OCI-LY3 (cell line): Measurements from ENCODE around the gene ABLIM2.

Experiments
- H2AFZ ChIP-seq: fragments of 200-600, 300-600 bp; shearing (Covaris generic); 2 replicates; pipeline ENCODE4 v1.6.0; 2014; ENCODE audit warnings: antibody characterized with exemption, low read depth, low read length
- H3K27ac ChIP-seq: fragments of 200-600, 300-600 bp; sonication (generic); 2 replicates; pipeline ENCODE4 v1.5.1; 2014; ENCODE audit warnings: mild to moderate bottlenecking, low read length, moderate library complexity, mixed read lengths
- H3K27me3 ChIP-seq: fragments of 200-600, 300-600 bp; sonication (generic); 2 replicates; pipeline ENCODE4 v1.6.1; 2014; ENCODE audit warnings: low read depth, low read length, mixed read lengths
- H3K36me3 ChIP-seq: fragments of 200-600, 300-600 bp; sonication (generic); replicated peaks from 2 replicates; pipeline ENCODE3; 2014; ENCODE audit warnings: low read depth, low read length, mixed read lengths
- H3K4me1 ChIP-seq: fragments of 300-600, 200-600 bp; sonication (generic); 2 replicates; pipeline ENCODE4 v1.6.1; 2014; ENCODE audit warnings: low read length, mixed read lengths
- H3K4me2 ChIP-seq: fragments of 200-600, 300-600 bp; sonication (generic); 2 replicates; pipeline ENCODE4 v1.6.1; 2014; ENCODE audit warnings: low read length, mixed read lengths
- H3K4me3 ChIP-seq: fragments of 300-600, 200-600 bp; sonication (generic); 2 replicates; pipeline ENCODE4 v1.5.1; 2014; ENCODE audit warnings: antibody characterized with exemption, mild to moderate bottlenecking, low read length, moderate library complexity
- H3K79me2 ChIP-seq: fragments of 300-600, 200-600 bp; shearing (Covaris generic); 2 replicates; pipeline ENCODE4 v1.6.1; 2014; ENCODE audit warnings: mild to moderate bottlenecking, low read length, mixed read lengths
- H3K9ac ChIP-seq: fragments of 300-600, 200-600 bp; shearing (Covaris generic); 2 replicates; pipeline ENCODE4 v1.6.0; 2014; ENCODE audit warnings: mild to moderate bottlenecking, low read length, moderate library complexity
- H3K9me3 ChIP-seq: fragments of 200-600, 300-600 bp; shearing (Covaris generic); 2 replicates; pipeline ENCODE4 v1.6.1; 2014; ENCODE audit warnings: low read length, mixed read lengths; ENCODE audit not compliant: insufficient read depth
- H4K20me1 ChIP-seq: fragments of 200-600, 300-600 bp; sonication (generic); 2 replicates; pipeline ENCODE4 v1.6.1; 2016; ENCODE audit warnings: low read length, mixed read lengths; ENCODE audit not compliant: insufficient read depth
- CTCF ChIP-seq: fragments of 200-600, 300-600 bp; sonication (generic); IDR thresholded peaks from 2 replicates; pipeline ENCODE4 v1.5.1; 2014; ENCODE audit warnings: antibody characterized with exemption, low read length, low read depth
- EZH2phosphoT487 ChIP-seq: fragments of 200-600 bp; shearing (Covaris generic); IDR thresholded peaks from 2 replicates; pipeline ENCODE4 v1.6.1; 2018; ENCODE audit warnings: antibody characterized with exemption, mixed run types, low read depth

Gene ABLIM2

GRCh38 chr4:8080754-8081065 is 77.9 kb downstream of the ABLIM2 start:
- no peaks in the 10 kb centered on the region for H4K20me1 ChIP-seq
- H3K4me2 ChIP-seq, result no peak overlapping the region
- no peaks in the 10 kb centered on the region for H3K27me3 ChIP-seq
- no peaks in the 10 kb centered on the region for H3K4me1 ChIP-seq
- H3K4me3 ChIP-seq, result no peak overlapping the region
- no peak overlapping the region for H3K27ac ChIP-seq
- H2AFZ ChIP-seq, result no peak overlapping the region
- no peaks in the 10 kb centered on the region for H3K9me3 ChIP-seq
- TF ChIP-seq EZH2phosphoT487 (no peak), CTCF (no peak)
- no peak overlapping the region for H3K9ac ChIP-seq
- no peaks in the 10 kb centered on the region for H3K36me3 ChIP-seq
- no peaks in the 10 kb centered on the region for H3K79me2 ChIP-seq

- H3K4me2 ChIP-seq, result no peak overlapping the region
- H2AFZ ChIP-seq, result no peak overlapping the region
- TF ChIP-seq CTCF (no peak), EZH2phosphoT487 (no peak)
- no peaks in the 10 kb centered on the region for H3K79me2 ChIP-seq
- H3K27ac ChIP-seq, result no peak overlapping the region
- no peak overlapping the region for H3K9ac ChIP-seq
- H3K4me3 ChIP-seq, result no peak overlapping the region
- no peaks in the 10 kb centered on the region for H3K36me3 ChIP-seq
- H3K9me3 ChIP-seq, result no peaks in the 10 kb centered on the region
- H3K4me1 ChIP-seq, result no peaks in the 10 kb centered on the region
- H3K27me3 ChIP-seq, result no peaks in the 10 kb centered on the region
- H4K20me1 ChIP-seq, result no peaks in the 10 kb centered on the region
These were observed 78.5 kb downstream of the ABLIM2 start for GRCh38 chr4:8079916-8080753.

- Histone ChIP-seq H3K9ac (no peak overlapping the region), H3K79me2 (no peaks in the 10 kb centered on the region), H3K4me1 (no peaks in the 10 kb centered on the region), H3K27me3 (no peaks in the 10 kb centered on the region), H3K27ac (no peak overlapping the region), H4K20me1 (no peaks in the 10 kb centered on the region), H3K4me3 (no peak overlapping the region), H3K4me2 (no peak overlapping the region), H3K9me3 (no peaks in the 10 kb centered on the region), H3K36me3 (no peaks in the 10 kb centered on the region), H2AFZ (no peak overlapping the region)
- TF ChIP-seq CTCF (no peak), EZH2phosphoT487 (no peak)
These were observed 79.4 kb downstream of the ABLIM2 start for GRCh38 chr4:8079031-8079885.

GRCh38 chr4:8078610-8079015 is 80.0 kb downstream of the ABLIM2 start:
- Histone ChIP-seq H2AFZ (no peak overlapping the region), H3K4me2 (no peak overlapping the region), H3K9me3 (no peaks in the 10 kb centered on the region), H4K20me1 (no peaks in the 10 kb centered on the region), H3K36me3 (no peaks in the 10 kb centered on the region), H3K4me1 (no peaks in the 10 kb centered on the region), H3K27me3 (no peaks in the 10 kb centered on the region), H3K27ac (no peak overlapping the region), H3K79me2 (no peaks in the 10 kb centered on the region), H3K4me3 (no peak overlapping the region), H3K9ac (no peak overlapping the region)
- no peak for TF ChIP-seq CTCF
- TF ChIP-seq EZH2phosphoT487, result no peak
